ENCODE data around the gene USP31.

- no peak for TF ChIP-seq CTCF (IDR thresholded peaks at IDR 0.05)
- TF ChIP-seq ZFX (IDR thresholded peaks at IDR 0.05; ENCODE audit: borderline replicate concordance) = no peak
Observed at GRCh38 chr16:23039118-23039517, 110.1 kb downstream of the USP31 start.
